NCI-H524 treated with DMSO at 0.1 percent for 48 hours (cell line): ENCODE results near the gene FAM162B.
"Not testable (repeated sequence)": the region's sequence is repeated elsewhere in the genome, so short reads cannot be mapped to it uniquely, and the experiment has no call there.

ENCODE experiments used
- DNase-seq: peaks from one replicate; lab custom pipeline; 2025; lab: John Stamatoyannopoulos, UW

FAM162B gene

DNA sequence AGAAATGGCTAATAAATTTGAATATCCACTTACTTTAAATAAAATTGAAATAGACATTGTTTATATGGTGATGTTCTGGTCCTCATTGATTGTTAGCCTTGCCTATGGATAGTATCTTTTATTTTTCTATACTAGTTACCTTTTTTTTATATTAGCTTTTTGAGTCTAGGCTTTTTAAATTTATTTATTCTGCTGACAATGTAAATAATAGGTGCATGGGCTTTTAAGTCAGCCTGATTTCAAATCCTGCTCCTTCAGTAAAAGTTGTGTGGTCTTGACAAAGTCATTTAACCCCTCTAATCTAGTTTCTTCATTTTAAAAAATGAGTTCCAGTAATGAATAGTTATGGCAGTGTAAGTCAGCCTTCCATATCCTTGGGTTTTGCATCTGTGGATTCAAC lies 38.6 kb downstream of the FAM162B start:
- DNase-seq = no peak

DNA sequence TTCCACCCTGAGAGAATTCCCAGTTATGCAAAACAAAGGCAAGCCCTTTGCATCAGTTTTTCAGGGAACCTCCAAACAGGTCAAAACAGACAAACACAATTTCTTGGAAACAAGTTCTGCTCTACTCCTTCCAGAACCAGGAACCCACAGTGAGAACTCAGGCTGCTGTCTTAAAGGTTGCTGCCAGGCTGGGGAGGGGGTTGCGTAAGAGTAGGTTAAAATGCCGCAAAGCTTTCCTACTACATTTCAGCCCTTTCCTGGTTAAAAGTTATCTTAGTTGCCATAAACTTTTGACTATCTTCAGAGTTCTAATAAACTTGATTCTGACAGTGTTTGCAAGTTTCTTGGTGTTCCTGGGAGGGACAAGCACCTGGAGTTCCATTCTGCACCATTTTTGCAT lies 50.8 kb downstream of the FAM162B start:
- no peak for DNase-seq

DNA sequence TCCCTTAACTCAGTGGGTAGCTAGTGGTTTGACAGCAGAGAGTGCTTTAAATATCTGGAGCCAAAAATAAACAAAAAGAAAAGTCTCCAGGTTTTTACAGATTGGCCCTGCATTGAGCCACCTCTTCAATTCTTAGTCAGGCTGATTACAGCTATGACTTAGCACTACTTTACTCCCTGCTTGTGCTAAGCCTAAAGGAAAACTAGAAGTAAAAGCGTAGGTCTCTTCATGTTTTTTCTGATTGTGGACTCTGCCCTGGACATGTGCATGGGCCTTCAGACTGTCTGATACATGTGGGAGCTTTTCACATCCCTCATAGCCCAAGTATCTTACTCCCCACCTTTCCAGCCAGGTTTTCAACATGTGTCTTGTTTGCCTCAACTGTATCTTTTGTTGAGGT lies 51.2 kb downstream of the FAM162B start:
- no peak for DNase-seq

DNA sequence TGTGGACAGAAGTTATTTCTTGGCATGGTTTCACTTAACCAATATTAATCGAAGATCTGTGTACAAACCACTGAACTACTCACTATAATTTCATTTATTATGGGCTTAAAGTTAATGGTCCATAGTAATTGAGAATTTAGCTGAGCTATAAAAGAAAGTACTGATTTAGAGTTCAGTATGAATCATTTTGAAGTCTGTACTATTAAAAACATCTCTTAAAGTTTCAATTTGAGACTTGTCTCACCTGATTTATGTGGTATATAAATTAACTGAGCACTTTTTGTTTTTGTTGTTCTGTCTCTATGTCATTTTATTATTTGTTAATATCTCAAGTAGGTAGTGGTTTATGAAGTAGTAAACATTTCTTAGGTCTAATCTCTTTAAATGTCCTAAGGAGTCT lies 59.6 kb downstream of the FAM162B start:
- DNase-seq = no peak

DNA sequence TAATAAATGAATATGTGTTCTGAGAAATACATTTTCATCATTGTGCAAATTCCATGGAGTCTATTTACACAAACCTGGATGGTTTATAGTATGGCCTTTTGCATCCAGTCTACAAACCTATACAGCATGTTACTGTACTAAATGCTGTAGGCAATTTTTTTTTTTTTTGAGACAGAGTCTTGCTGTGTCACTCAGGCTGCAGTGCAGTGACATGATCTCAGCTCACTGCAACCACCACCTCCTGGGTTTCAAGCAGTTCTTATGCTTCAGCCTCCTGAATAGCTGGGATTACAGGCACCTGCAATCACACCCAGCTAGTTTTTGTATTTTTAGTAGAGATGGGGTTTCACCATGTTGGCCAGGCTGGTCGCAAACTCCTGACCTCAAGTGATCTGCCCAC lies 61.6 kb downstream of the FAM162B start:
- not testable (repeated sequence) for DNase-seq
